DOHH2 (cell line): Measurements from ENCODE around the gene SLC2A6.

Experiments
- CTCF ChIP-seq: fragments of 200-600 bp; sonication (generic); IDR thresholded peaks from one replicate; pipeline ENCODE4 v1.5.1; 2014; ENCODE audit warnings: antibody characterized with exemption, mild to moderate bottlenecking, low read depth, low read length; ENCODE audit not compliant: poor library complexity, severe bottlenecking
- EZH2phosphoT487 ChIP-seq: fragments of 200-600 bp; sonication (generic); IDR thresholded peaks from 2 replicates; pipeline ENCODE4 v1.6.1; 2017; ENCODE audit warnings: borderline replicate concordance, mild to moderate bottlenecking, antibody characterized with exemption, low read length, moderate library complexity, mixed read lengths

GRCh38 chr9:133488686-133489252 is 9.9 kb upstream of the SLC2A6 start:
- TF ChIP-seq CTCF, result no peak
- TF ChIP-seq EZH2phosphoT487, result no peak
